Neural cell (in vitro differentiated cells): ENCODE measurements around the gene GNAI1. TPM values are rescaled to one million over a fixed set of nuclear protein-coding genes. Genes with fewer than 3 reads are reported as not detected.

Experiments
- H2AFZ ChIP-seq: fragments of 200-600, 300-800 bp; sonication (generic), shearing (Covaris generic); 2 replicates; pipeline ENCODE4 v1.6.0; 2014; ENCODE audit warnings: low read depth, mild to moderate bottlenecking, antibody characterized with exemption, low read length, moderate library complexity
- H3F3A ChIP-seq: fragments of 200-600 bp; shearing (Covaris generic); 2 replicates; pipeline ENCODE4 v1.6.1; 2016; ENCODE audit warnings: mild to moderate bottlenecking, moderate library complexity, mixed read lengths, antibody characterized with exemption, low read length; ENCODE audit not compliant: insufficient read depth, poor library complexity, severe bottlenecking
- H3K27ac ChIP-seq: fragments of 200-600, 300-800 bp; sonication (generic), shearing (Covaris generic); 2 replicates; pipeline ENCODE4 v1.5.1; 2014; ENCODE audit warnings: mild to moderate bottlenecking, low read length, moderate library complexity
- H3K27me3 ChIP-seq: fragments of 300-800, 200-600 bp; sonication (generic), shearing (Covaris generic); 2 replicates; pipeline ENCODE4 v1.6.0; 2014; ENCODE audit warnings: mild to moderate bottlenecking, low read depth, low read length, moderate library complexity; ENCODE audit not compliant: insufficient read depth
- H3K36me3 ChIP-seq: fragments of 300-800, 200-600 bp; sonication (generic), shearing (Covaris generic); 2 replicates; pipeline ENCODE4 v1.5.1; 2014; ENCODE audit warnings: mild to moderate bottlenecking, antibody characterized with exemption, low read length, moderate library complexity; ENCODE audit not compliant: insufficient read depth
- H3K4me2 ChIP-seq: fragments of 300-800, 200-600 bp; sonication (generic), shearing (Covaris generic); 2 replicates; pipeline ENCODE4 v1.6.0; 2014; ENCODE audit warnings: mild to moderate bottlenecking, low read length
- H3K4me3 ChIP-seq: fragments of 300-800, 200-600 bp; sonication (generic), shearing (Covaris generic); 2 replicates; pipeline ENCODE4 v1.5.1; 2014; ENCODE audit warnings: mild to moderate bottlenecking, low read length, moderate library complexity
- H3K79me2 ChIP-seq: fragments of 200-600 bp; shearing (Covaris generic); replicated peaks from 2 replicates; pipeline ENCODE4 v1.6.0; 2014; ENCODE audit warnings: mild to moderate bottlenecking, low read length, moderate library complexity; ENCODE audit not compliant: insufficient read depth
- H3K9ac ChIP-seq: fragments of 300-800, 200-600 bp; sonication (generic), shearing (Covaris generic); 2 replicates; pipeline ENCODE4 v1.6.1; 2016; ENCODE audit warnings: mild to moderate bottlenecking, low read length, mixed read lengths
- H3K9me2 ChIP-seq: fragments of 200-600 bp; shearing (Covaris generic); 2 replicates; pipeline ENCODE4 v1.6.1; 2016; ENCODE audit warnings: mild to moderate bottlenecking, low read length, mixed read lengths; ENCODE audit not compliant: insufficient read depth
- H3K9me3 ChIP-seq: fragments of 200-600, 300-800 bp; sonication (generic), shearing (Covaris generic); 2 replicates; pipeline ENCODE4 v1.6.1; 2016; ENCODE audit warnings: mild to moderate bottlenecking, mixed run types, low read length, moderate library complexity, mixed read lengths
- H4K20me1 ChIP-seq: fragments of 200-600 bp; shearing (Covaris generic); 2 replicates; pipeline ENCODE4 v1.6.1; 2016; ENCODE audit warnings: mild to moderate bottlenecking, mixed run types; ENCODE audit not compliant: insufficient read depth
- CTCF ChIP-seq: fragments of 450-650 bp; IDR thresholded peaks from 2 replicates; pipeline ENCODE4 v1.5.1; 2014; ENCODE audit warnings: antibody characterized with exemption, mild to moderate bottlenecking, moderate library complexity; ENCODE audit not compliant: poor library complexity, severe bottlenecking
- EP300 ChIP-seq: fragments of 450-650 bp; conservative IDR thresholded peaks from 2 replicates; pipeline ENCODE4 v1.6.1; 2014; ENCODE audit warnings: antibody characterized with exemption, mild to moderate bottlenecking, moderate library complexity; ENCODE audit not compliant: poor library complexity, severe bottlenecking
- EZH2 ChIP-seq: fragments of 200-600, 300-800 bp; shearing (Covaris generic), sonication (generic); IDR thresholded peaks from 2 replicates; pipeline ENCODE4 v1.6.1; 2014; ENCODE audit warnings: antibody characterized with exemption, low read length, borderline replicate concordance, mild to moderate bottlenecking; ENCODE audit not compliant: insufficient read depth, poor library complexity, severe bottlenecking
- MXI1 ChIP-seq: fragments of 450-650 bp; conservative IDR thresholded peaks from 2 replicates; pipeline ENCODE4 v1.6.1; 2014; ENCODE audit warnings: antibody characterized with exemption, mild to moderate bottlenecking; ENCODE audit not compliant: poor library complexity, severe bottlenecking
- POLR2AphosphoS5 ChIP-seq: IDR thresholded peaks from 2 replicates; pipeline ENCODE4 v1.6.1; 2012
- RAD21 ChIP-seq: fragments of 450-650 bp; conservative IDR thresholded peaks from 2 replicates; pipeline ENCODE4 v1.6.1; 2014; ENCODE audit warnings: antibody characterized with exemption, mild to moderate bottlenecking, moderate library complexity
- REST ChIP-seq: IDR thresholded peaks from 2 replicates; pipeline ENCODE4 v1.6.1; 2012; ENCODE audit warnings: borderline replicate concordance
- SMC3 ChIP-seq: fragments of 450-650 bp; conservative IDR thresholded peaks from 2 replicates; pipeline ENCODE4 v1.6.1; 2014; ENCODE audit warnings: antibody characterized with exemption, mild to moderate bottlenecking, moderate library complexity; ENCODE audit not compliant: poor library complexity
- TAF1 ChIP-seq: IDR thresholded peaks from 2 replicates; pipeline ENCODE4 v1.6.1; 2012; ENCODE audit warnings: low read depth
- polyA plus RNA-seq: library from polyadenylated mRNA; depleted of rRNA; stranded (reverse); fragments of >200 nt; gene quantifications from 2 replicates; pipeline ENCODE4 v1.2.3, GENCODE V29; 2014

The GNAI1 gene
- polyA plus RNA-seq, 1 donor from 2014 or later, result 69.3 TPM

- TF ChIP-seq EZH2 (no peak), POLR2AphosphoS5 (no peak), SMC3 (no peak), REST (no peak), RAD21 (no peak), TAF1 (no peak), CTCF (no peak), MXI1 (no peak), EP300 (no peak)
- no peak overlapping the region for H3K9ac ChIP-seq
- H3K9me2 ChIP-seq, result no peaks in the 10 kb centered on the region
- no peak overlapping the region for H3K27ac ChIP-seq
- no peak overlapping the region for H2AFZ ChIP-seq
- H3K9me3 ChIP-seq, result no peaks in the 10 kb centered on the region
- H3K27me3 ChIP-seq, result no peaks in the 10 kb centered on the region
- no peak overlapping the region for H3K4me2 ChIP-seq
- H4K20me1 ChIP-seq, result no peaks in the 10 kb centered on the region
- H3K79me2 ChIP-seq, result no peaks in the 10 kb centered on the region
- H3K4me3 ChIP-seq, result no peak overlapping the region
- no peaks in the 10 kb centered on the region for H3F3A ChIP-seq
- no peaks in the 10 kb centered on the region for H3K36me3 ChIP-seq
Measured at GRCh38 chr7:80241671-80242070, 107.0 kb downstream of the GNAI1 start.

- Histone ChIP-seq H3K27ac (no peak overlapping the region), H4K20me1 (no peaks in the 10 kb centered on the region), H3F3A (no peaks in the 10 kb centered on the region), H3K4me3 (no peak overlapping the region), H3K9ac (no peak overlapping the region), H3K4me2 (no peak overlapping the region), H3K79me2 (no peaks in the 10 kb centered on the region), H2AFZ (no peak overlapping the region), H3K27me3 (no peaks in the 10 kb centered on the region), H3K9me2 (no peaks in the 10 kb centered on the region), H3K9me3 (no peaks in the 10 kb centered on the region), H3K36me3 (no peaks in the 10 kb centered on the region)
- TF ChIP-seq MXI1, result no peak
- no peak for TF ChIP-seq RAD21
- TF ChIP-seq EP300, result no peak
- no peak for TF ChIP-seq REST
- TF ChIP-seq CTCF, result no peak
- no peak for TF ChIP-seq EZH2
- no peak for TF ChIP-seq TAF1
- no peak for TF ChIP-seq POLR2AphosphoS5
- no peak for TF ChIP-seq SMC3
Measured at GRCh38 chr7:80243425-80243824, 108.8 kb downstream of the GNAI1 start.
